K562 (cell line): ENCODE measurements around the gene CDK11B. TPM values are rescaled to one million over a fixed set of nuclear protein-coding genes. Genes with fewer than 3 reads are reported as not detected.

Experiments
- ATAC-seq: fragments of 200-7000 bp; cut with Tn5 transposase; 3 replicates; pipeline ENCODE4 v1.9.1; 2020; ENCODE audit warnings: moderate library complexity
- BruUV-seq: library from RNA; stranded (reverse); fragments of 400-500 nt; replicated peaks from 2 replicates; lab custom pipeline; 2021; lab: Mats Ljungman, UMichigan
- CTCF ChIA-PET: fragments of 300-600 bp; formaldehyde crosslinking; extraction: SDS; loops from one replicate; lab custom pipeline; 2021; ENCODE audit warnings: low intra/inter-chr PET ratio; lab: Yijun Ruan, JAX
- POLR2A ChIA-PET: fragments of 300-600, 350-650 bp; sonication (Branson Sonifier 250); formaldehyde crosslinking; extraction: SDS; loops from one replicate; lab custom pipeline; 2021; ENCODE audit warnings: antibody characterized with exemption, inconsistent platforms; lab: Yijun Ruan, JAX
- DNase-seq, 4 experiments: peaks; one replicate each; pipeline versions ENCODE4 v3.0.0 to v3.0.0-alpha.2; 2011 to 2018; ENCODE audit warnings: low spot score in 3 of 4, mixed read lengths in 3 of 4; ENCODE audit errors: extremely low read depth in 1 of 4
- FAIRE-seq: peaks from 2 replicates; lab custom pipeline; 2011; peaks lifted over from hg19 to GRCh38; lab: Jason Lieb, UNC
- H2AFZ ChIP-seq: 2 replicates; pipeline ENCODE4 v1.6.0; 2011; ENCODE audit warnings: low read depth, low read length, control low read depth, inconsistent platforms
- H3K27ac ChIP-seq: fragments of 200-600 bp; 3 replicates; pipeline ENCODE4 v1.8.0; 2011; ENCODE audit warnings: low read depth, mild to moderate bottlenecking, control low read depth, inconsistent platforms, low read length, moderate library complexity, mixed read lengths; ENCODE audit errors: extremely low read depth
- H3K27me3 ChIP-seq, 2 experiments: fragments of 300-600 bp in 1 of 2; 2 replicates in 1 of 2; 3 replicates in 1 of 2; pipeline versions ENCODE4 v1.6.0 to v1.8.0; 2011; ENCODE audit warnings: inconsistent platforms in 2 of 2, low read length in 2 of 2, mild to moderate bottlenecking in 1 of 2, mixed read lengths in 1 of 2, moderate library complexity in 1 of 2; ENCODE audit not compliant: control insufficient read depth in 2 of 2, insufficient read depth in 2 of 2
- H3K36me3 ChIP-seq: fragments of 300-600 bp; 3 replicates; pipeline ENCODE4 v1.8.0; 2011; ENCODE audit warnings: mild to moderate bottlenecking, low read length, inconsistent platforms; ENCODE audit not compliant: control insufficient read depth, insufficient read depth
- H3K4me1 ChIP-seq, 2 experiments: fragments of 200-600 bp in 1 of 2; replicated peaks in 1 of 2; 2 replicates in 1 of 2; 3 replicates in 1 of 2; pipeline versions ENCODE4 v1.5.1 to v1.8.0; 2011; ENCODE audit warnings: inconsistent platforms in 2 of 2, low read length in 2 of 2, mild to moderate bottlenecking in 1 of 2, mixed read lengths in 1 of 2, moderate library complexity in 1 of 2; ENCODE audit not compliant: control insufficient read depth in 2 of 2, insufficient read depth in 2 of 2
- H3K4me2 ChIP-seq: 2 replicates; pipeline ENCODE4 v1.6.1; 2011; ENCODE audit warnings: low read length, control low read depth, inconsistent platforms, mixed read lengths; ENCODE audit not compliant: insufficient read depth
- H3K4me3 ChIP-seq: fragments of 200-600 bp; sonication (generic), shearing (Covaris generic); 2 replicates; pipeline ENCODE4 v1.5.1; 2016; ENCODE audit warnings: control low read depth, inconsistent platforms
- H3K79me2 ChIP-seq: fragments of 200-600 bp; 3 replicates; pipeline ENCODE4 v1.8.0; 2011; ENCODE audit warnings: low read length, inconsistent platforms; ENCODE audit not compliant: control insufficient read depth, insufficient read depth
- H3K9ac ChIP-seq, 2 experiments: 2 replicates each; pipeline versions ENCODE4 v1.6.0 to v1.6.1; 2011; ENCODE audit warnings: low read depth in 2 of 2, low read length in 2 of 2, control low read depth in 1 of 2, inconsistent platforms in 1 of 2, mild to moderate bottlenecking in 1 of 2, mixed read lengths in 1 of 2; ENCODE audit not compliant: insufficient read depth in 1 of 2
- H3K9me1 ChIP-seq: one replicate; pipeline ENCODE4 v1.6.0; 2011; ENCODE audit warnings: inconsistent platforms, mild to moderate bottlenecking, low read length, moderate library complexity; ENCODE audit not compliant: control insufficient read depth, insufficient read depth
- H3K9me3 ChIP-seq: replicated peaks from 2 replicates; pipeline ENCODE4 v1.5.1; 2011; ENCODE audit warnings: low read depth, low read length, inconsistent platforms; ENCODE audit not compliant: control insufficient read depth, insufficient read depth
- H4K20me1 ChIP-seq: replicated peaks from 2 replicates; pipeline ENCODE4 v1.6.1; 2011; ENCODE audit warnings: low read length, inconsistent platforms, mixed read lengths; ENCODE audit not compliant: control insufficient read depth, insufficient read depth
- CBX3 ChIP-seq, 2 experiments: IDR thresholded peaks; 1 replicate in 1 of 2; 2 replicates in 1 of 2; pipeline ENCODE4 v1.6.1; 2012; ENCODE audit warnings: inconsistent platforms in 2 of 2, low read length in 2 of 2, borderline replicate concordance in 1 of 2, control low read depth in 1 of 2
- HMGN3 ChIP-seq: IDR thresholded peaks from 2 replicates; pipeline ENCODE4 v1.6.1; 2011; ENCODE audit warnings: borderline replicate concordance, low read depth, mild to moderate bottlenecking, mixed read lengths, low read length; ENCODE audit not compliant: insufficient read length; ENCODE audit errors: extremely low read depth
- RB1 ChIP-seq: fragments of 450-650 bp; IDR thresholded peaks from 2 replicates; pipeline ENCODE4 v1.6.1; 2017; ENCODE audit warnings: low read depth, mild to moderate bottlenecking
- TCFL5 ChIP-seq: fragments of 250-450 bp; sonication (Bioruptor Pico); conservative IDR thresholded peaks from 2 replicates; pipeline ENCODE4 v1.6.1; 2021; ENCODE audit warnings: mild to moderate bottlenecking, moderate library complexity, matching md5 sums
- WGBS: fragments of 100-300 bp; shearing (Covaris generic); methylation state at CpG from one replicate; pipeline ENCODE4 v1.1.6; 2016; ENCODE audit warnings: low coverage, mixed read lengths; ENCODE audit not compliant: insufficient coverage; ENCODE audit errors: missing lambda C conversion rate; 5-methylcytosine and 5-hydroxymethylcytosine counted together
- in situ Hi-C: fragments of 300-500 bp; cut with MboI; formaldehyde crosslinking; loops from 4 replicates; pipeline ENCODE4 v1.15.0; 2018; ENCODE audit warnings: inconsistent platforms, mixed read lengths
- intact Hi-C: fragments of 100-400 bp; cut with micrococcal nuclease; formaldehyde crosslinking; loops from 2 replicates; pipeline ENCODE4 v1.14.2; 2022
- polyA plus RNA-seq, 8 experiments: library from polyadenylated mRNA; depleted of rRNA in 4 of 8; stranded (reverse) in 5 of 8; unstranded in 3 of 8; fragments of >200 nt; fragmentation: Nextera tagmentation in 2 of 8; fragmentation: Illumina TruSeq in 1 of 8; extraction: Ambion mirVana in 2 of 8; extraction: Trizol in 1 of 8; gene quantifications; 2 replicates each; pipeline versions ENCODE4 v1.2.1 to v1.2.3, GENCODE V29; 2011 to 2014; ENCODE audit warnings: inconsistent platforms in 1 of 8, missing spikeins in 1 of 8
- total RNA-seq, 7 experiments: library from RNA; depleted of rRNA in 6 of 7; stranded (reverse); fragments of >200 nt in 6 of 7; fragmentation: Illumina TruSeq in 2 of 7; extraction: Trizol in 2 of 7; gene quantifications; 2 replicates each; pipeline versions ENCODE4 v1.2.1 to v1.2.3, GENCODE V29; 2011 to 2021; ENCODE audit warnings: low replicate concordance in 1 of 7
- TF ChIP-seq, protein P1 (sequence below): sonication (generic); formaldehyde crosslinking; IDR thresholded peaks from 2 replicates; pipeline ENCODE4 v1.8.0; 2022; ENCODE audit warnings: mild to moderate bottlenecking, missing genetic modification reagents
- TF ChIP-seq, protein P2 (sequence below): sonication (generic); formaldehyde crosslinking; IDR thresholded peaks from 2 replicates; pipeline ENCODE4 v1.8.1; 2023; ENCODE audit warnings: mild to moderate bottlenecking, missing genetic modification reagents

Gene CDK11B
- total and polyA plus RNA-seq, 9 of the 15 experiments (the other 6 are each of a cell fraction or from before 2014, with no cell fraction given): 2.8 to 52.2 (median 19.5) TPM

DNA sequence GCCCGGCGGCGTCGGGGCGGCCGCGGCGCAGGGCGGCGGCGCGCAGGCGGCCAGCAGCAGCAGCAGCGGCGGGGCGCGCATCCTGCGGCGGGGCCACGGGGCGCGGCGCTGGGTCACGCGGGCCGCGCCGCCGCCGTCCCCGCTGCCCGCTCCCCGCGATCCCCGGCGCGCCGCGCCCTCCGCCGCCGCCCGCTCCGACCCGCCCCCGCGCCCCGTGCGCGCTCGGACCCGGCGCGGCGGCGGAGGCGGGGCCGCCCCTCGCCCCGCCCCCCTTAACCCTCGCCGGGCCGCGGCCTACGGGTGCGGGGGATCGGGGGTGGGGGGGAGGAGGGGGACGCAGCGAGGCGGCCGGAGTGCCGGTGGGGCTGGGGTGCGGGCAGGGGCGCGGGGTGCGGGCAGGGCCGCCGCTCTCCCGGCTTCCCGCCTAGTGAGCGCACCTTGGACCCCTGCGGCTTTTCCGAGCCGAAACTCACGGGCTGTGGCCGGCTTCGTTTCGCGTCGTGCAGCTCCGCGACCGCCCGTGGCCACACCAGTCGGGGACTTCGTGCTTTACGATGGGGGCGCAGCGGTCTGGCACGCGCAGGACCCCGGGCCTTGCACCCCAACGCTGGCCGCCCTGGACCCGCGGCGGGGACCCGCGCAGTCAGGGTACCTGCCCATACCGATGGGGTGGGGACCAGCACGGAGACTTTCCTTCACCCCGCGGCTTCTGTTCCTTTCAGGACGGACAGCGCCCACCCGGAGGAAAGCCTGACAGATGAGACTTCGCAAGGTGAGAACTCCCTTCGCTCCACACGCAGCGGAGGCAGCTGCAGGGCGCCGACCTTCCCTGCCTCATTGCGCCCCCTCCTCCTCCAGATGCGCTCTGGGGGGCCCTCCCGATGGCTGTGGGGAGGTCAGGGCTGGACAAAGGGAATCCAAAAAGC is 58.6 kb downstream of the CDK11B start, which contains the start of gene FNDC10:
TSS of gene FNDC10 (minus strand) at position 201 of the 926 bp plus-strand sequence. CDS start at position 81, 120 bp downstream.
- BruUV-seq: no TSS peak
- H3K9me1 ChIP-seq: no peaks in the 10 kb centered on the region
- CTCF ChIA-PET: no interaction called here
- H3K4me2 ChIP-seq: peak within 1 kb of the TSS; percentile 64
- peak within 1 kb of the TSS; percentile 36 for H3K4me3 ChIP-seq
- ATAC-seq (peak; percentile 39), DNase-seq (peak in 3 of 4 experiments; percentile 79 to 92 (median 90)), FAIRE-seq (no peak)
- H3K27ac ChIP-seq: no peak within 1 kb of the TSS
- no peaks in the 10 kb centered on the region; the same call in 2 of the 3 replicates for H3K79me2 ChIP-seq
- in situ Hi-C loops (no loop called here), intact Hi-C loops (no loop called here)
- H3K36me3 ChIP-seq: no peaks in the 10 kb centered on the region
- H2AFZ ChIP-seq: peak within 1 kb of the TSS; percentile 82
- H3K27me3 ChIP-seq: no peaks in the 10 kb centered on the region
- 21% methylated on average over 55 of the region's 125 CpGs for WGBS
- H3K9me3 ChIP-seq: no peaks in the 10 kb centered on the region
- POLR2A ChIA-PET: interaction anchor here (5.9 kb wide), 1 partner anchor 14 kb away, joined by 61 read pairs; the partner anchor contains the start of gene MIB2
- H3K4me1 ChIP-seq: peaks cover 20 to 84% of the 10 kb centered on the region in 2 experiments; a peak in 4 of 5 replicates
- no peaks in the 10 kb centered on the region; the same call in 1 of the 2 replicates for H4K20me1 ChIP-seq
- H3K9ac ChIP-seq: peak within 1 kb of the TSS in 1 of 2 experiments; percentile 87; a peak in 2 of 4 replicates
- TF ChIP-seq HMGN3 (peak; percentile 24), TCFL5 (CRISPR knock-in tag) (no peak), CBX3 (IDR thresholded peaks at IDR 0.05; ENCODE audit: borderline replicate concordance in 1 of 2, low read length in 2 of 2) (no peak), RB1 (no peak)
- TF ChIP-seq, protein P1, sequence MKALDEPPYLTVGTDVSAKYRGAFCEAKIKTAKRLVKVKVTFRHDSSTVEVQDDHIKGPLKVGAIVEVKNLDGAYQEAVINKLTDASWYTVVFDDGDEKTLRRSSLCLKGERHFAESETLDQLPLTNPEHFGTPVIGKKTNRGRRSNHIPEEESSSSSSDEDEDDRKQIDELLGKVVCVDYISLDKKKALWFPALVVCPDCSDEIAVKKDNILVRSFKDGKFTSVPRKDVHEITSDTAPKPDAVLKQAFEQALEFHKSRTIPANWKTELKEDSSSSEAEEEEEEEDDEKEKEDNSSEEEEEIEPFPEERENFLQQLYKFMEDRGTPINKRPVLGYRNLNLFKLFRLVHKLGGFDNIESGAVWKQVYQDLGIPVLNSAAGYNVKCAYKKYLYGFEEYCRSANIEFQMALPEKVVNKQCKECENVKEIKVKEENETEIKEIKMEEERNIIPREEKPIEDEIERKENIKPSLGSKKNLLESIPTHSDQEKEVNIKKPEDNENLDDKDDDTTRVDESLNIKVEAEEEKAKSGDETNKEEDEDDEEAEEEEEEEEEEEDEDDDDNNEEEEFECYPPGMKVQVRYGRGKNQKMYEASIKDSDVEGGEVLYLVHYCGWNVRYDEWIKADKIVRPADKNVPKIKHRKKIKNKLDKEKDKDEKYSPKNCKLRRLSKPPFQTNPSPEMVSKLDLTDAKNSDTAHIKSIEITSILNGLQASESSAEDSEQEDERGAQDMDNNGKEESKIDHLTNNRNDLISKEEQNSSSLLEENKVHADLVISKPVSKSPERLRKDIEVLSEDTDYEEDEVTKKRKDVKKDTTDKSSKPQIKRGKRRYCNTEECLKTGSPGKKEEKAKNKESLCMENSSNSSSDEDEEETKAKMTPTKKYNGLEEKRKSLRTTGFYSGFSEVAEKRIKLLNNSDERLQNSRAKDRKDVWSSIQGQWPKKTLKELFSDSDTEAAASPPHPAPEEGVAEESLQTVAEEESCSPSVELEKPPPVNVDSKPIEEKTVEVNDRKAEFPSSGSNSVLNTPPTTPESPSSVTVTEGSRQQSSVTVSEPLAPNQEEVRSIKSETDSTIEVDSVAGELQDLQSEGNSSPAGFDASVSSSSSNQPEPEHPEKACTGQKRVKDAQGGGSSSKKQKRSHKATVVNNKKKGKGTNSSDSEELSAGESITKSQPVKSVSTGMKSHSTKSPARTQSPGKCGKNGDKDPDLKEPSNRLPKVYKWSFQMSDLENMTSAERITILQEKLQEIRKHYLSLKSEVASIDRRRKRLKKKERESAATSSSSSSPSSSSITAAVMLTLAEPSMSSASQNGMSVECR (CRISPR knock-in tag): peak; percentile 67; the same call in 1 of the 2 replicates
- TF ChIP-seq, protein P2, sequence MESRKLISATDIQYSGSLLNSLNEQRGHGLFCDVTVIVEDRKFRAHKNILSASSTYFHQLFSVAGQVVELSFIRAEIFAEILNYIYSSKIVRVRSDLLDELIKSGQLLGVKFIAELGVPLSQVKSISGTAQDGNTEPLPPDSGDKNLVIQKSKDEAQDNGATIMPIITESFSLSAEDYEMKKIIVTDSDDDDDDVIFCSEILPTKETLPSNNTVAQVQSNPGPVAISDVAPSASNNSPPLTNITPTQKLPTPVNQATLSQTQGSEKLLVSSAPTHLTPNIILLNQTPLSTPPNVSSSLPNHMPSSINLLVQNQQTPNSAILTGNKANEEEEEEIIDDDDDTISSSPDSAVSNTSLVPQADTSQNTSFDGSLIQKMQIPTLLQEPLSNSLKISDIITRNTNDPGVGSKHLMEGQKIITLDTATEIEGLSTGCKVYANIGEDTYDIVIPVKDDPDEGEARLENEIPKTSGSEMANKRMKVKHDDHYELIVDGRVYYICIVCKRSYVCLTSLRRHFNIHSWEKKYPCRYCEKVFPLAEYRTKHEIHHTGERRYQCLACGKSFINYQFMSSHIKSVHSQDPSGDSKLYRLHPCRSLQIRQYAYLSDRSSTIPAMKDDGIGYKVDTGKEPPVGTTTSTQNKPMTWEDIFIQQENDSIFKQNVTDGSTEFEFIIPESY (CRISPR knock-in tag): peak; percentile 86
